GM18511 (cell line): ENCODE measurements around the gene CBR1.
A peak's percentile ranks its signal among the peaks of the same experiment; 100 is the strongest.
"Not testable (repeated sequence)": the region's sequence is repeated elsewhere in the genome, so short reads cannot be mapped to it uniquely, and the experiment has no call there.

ENCODE experiments used
- ATAC-seq: cut with Tn5 transposase; IDR thresholded peaks from one replicate; pipeline ENCODE4 v1.9.1; 2021; ENCODE audit warnings: mild to moderate bottlenecking, moderate library complexity; ENCODE audit not compliant: unreplicated experiment

The CBR1 gene

DNA sequence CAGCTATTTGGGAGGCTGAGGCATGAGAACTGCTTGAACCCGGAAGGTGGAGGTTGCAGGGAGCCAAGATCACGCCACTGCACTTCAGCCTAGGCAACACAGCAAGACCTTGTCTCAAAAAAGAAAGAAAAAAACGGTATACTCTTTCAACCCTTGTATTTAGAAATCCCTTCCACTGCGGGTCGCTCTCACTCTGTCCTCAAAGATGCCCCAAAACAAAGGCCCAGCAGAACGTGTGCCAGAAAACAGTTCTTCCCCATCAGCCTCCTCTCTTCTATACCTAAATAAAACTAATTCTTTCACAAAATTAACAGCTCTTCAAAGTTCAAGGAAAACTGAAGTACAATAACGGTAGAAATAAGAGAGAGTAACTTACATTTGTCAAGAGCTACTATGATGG, 22.7 kb upstream of the CBR1 start:
- no peak for ATAC-seq

DNA sequence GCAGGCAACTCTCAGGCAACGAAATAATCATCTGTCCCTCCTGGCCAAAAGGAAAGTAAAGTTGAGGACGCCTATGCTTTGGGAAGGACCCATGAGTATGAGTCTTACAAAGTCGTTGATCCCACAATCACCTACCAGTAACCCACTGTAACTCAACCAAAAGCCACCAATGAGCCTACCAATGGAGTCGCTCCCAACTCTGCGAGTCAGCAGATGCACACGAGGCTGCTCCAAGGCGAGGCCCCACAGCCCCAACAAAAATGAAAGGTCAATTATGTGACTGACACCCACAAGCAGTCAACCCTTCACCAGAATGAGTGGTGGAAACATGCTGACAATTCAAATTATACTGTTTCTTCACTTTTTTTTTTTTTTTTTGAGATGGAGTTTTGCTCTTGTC, 21.5 kb upstream of the CBR1 start:
- no peak for ATAC-seq

DNA sequence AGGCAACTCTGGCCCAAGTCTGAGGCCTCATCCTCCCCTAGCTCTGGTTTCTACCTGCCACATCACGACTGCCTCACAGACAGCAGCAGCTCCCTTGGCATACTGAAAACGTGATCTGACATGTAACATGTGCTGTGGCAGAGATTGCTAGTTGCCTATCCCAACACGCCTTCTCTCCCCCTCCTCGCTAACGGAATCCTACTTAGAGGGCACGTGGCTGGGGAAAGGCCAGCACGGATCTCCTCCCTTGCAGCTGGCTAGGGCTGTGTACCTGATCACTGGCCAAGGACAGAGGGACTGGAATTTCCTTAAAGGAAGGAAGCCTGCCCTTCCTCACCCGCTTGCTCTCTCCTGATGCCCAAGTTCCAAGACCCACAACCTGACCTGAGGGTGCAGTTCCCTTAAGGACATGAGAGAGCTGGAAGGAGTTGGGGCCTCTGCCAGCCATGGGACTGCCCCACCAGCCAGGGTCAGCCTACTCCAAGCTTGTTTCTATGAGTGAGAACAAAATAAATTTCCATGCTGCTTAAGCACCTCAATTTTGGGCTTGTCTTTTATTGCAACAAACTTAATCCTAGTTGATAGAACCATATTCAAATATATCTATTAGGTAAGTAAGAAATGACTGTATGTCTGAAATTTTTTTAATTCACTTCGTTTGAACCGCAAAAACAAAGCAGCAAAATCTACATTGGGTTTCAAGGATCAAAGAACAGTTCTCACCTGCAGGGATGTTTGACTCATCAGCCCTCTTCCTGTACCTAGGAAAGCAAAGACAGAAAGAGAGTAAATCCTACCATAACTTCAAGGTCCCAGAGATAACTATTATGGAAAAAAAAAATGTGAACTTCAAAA, 16.7 kb upstream of the CBR1 start:
- no peak for ATAC-seq

DNA sequence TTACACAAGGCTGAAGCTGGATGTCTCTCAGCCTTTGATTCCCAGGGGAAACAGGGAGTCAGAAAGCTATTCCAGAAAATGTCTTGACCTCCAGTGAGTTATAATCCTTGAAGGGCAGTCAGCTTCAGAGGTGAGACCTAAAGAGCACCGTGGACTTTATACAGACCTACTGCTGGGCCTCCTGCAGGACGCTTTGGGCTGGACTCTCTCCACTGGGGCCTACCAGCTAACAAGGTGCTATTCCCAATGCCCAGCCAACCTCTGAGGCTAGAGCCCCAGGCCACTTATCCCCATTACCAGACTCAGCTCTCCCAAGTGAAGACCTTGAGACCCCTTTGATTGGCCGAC, 16.1 kb upstream of the CBR1 start:
- ATAC-seq = no peak

GRCh38 chr21:36055551-36055950, 14.3 kb upstream of the CBR1 start:
- no peak for ATAC-seq

DNA sequence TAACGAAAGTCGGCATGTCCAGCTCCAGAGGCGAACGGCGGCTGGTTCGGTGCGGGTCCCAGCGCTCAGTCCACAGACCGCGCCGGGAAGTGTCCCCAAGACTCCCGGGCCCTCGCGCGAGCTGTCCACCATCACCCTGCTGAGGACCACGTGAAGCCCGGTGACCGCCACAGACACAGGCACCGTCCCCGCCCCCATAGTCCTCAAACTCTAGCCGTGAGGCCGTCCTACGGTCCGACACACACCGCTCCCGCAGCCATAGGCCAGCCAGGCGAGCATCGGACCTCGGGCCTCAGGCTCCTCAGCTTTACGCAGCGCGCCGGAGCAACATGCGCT, 10.0 kb upstream of the CBR1 start:
- peak; percentile 50 for ATAC-seq

- peak; percentile 93 for ATAC-seq
Measured at GRCh38 chr21:36060159-36060921, 9.5 kb upstream of the CBR1 start, which contains the start of gene SETD4. Gene SETD4 (minus strand): TSS chr21:36060526. CDS start chr21:36058888, 1,638 bp downstream.

DNA sequence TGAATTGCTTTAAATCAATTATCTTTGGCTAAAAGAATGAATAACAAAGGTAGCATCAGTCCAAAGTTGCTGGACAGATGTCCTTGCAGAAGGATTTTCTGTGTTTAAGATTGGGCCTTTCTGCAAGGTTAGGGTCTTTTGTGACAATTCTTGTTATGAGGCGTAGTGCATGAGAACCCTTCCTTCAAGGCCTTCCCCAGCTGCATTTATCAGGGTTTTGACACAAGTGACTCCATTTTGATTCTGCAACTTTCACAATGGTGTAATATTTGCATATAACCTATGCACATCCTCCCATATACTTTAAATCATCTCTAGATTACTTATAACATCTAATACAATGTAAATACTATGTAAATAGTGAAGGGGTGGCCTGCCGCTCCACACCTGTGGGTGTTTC, 8.4 kb upstream of the CBR1 start:
- ATAC-seq = no peak

GRCh38 chr21:36063375-36064084, 6.3 kb upstream of the CBR1 start:
- ATAC-seq = no peak

GRCh38 chr21:36064085-36064460, 5.8 kb upstream of the CBR1 start:
- no peak for ATAC-seq

DNA sequence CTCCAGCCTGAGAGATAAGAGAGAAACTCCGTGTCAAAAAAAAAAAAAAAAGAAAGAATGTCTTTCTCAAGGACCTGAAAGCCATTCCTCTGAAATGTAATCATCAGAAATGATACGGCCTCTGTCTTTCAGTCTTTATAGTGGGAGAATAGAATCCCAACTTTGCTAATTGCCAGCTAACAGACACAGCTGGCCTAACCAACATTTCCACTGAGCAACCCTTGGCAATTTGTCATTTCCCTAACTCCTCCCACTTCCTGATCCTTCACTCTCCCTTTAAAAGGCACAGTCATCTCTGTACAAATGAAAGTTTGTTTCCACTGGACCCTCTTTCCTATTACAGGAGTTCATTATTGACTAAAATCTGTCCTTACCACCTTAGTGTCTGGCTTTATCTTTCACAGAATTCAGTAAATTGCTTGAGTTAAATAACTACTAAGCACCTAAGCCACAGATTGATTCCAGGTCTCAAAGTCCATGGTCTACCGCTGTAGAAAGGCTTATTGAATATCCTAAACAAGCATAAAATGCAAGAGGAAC, 4.3 kb upstream of the CBR1 start:
- no peak for ATAC-seq

- no peak for ATAC-seq
Measured at GRCh38 chr21:36068748-36069398, 951 bp upstream of the CBR1 start.

- no peak for ATAC-seq
Measured at GRCh38 chr21:36070999-36071398, 1.2 kb downstream of the CBR1 start.

DNA sequence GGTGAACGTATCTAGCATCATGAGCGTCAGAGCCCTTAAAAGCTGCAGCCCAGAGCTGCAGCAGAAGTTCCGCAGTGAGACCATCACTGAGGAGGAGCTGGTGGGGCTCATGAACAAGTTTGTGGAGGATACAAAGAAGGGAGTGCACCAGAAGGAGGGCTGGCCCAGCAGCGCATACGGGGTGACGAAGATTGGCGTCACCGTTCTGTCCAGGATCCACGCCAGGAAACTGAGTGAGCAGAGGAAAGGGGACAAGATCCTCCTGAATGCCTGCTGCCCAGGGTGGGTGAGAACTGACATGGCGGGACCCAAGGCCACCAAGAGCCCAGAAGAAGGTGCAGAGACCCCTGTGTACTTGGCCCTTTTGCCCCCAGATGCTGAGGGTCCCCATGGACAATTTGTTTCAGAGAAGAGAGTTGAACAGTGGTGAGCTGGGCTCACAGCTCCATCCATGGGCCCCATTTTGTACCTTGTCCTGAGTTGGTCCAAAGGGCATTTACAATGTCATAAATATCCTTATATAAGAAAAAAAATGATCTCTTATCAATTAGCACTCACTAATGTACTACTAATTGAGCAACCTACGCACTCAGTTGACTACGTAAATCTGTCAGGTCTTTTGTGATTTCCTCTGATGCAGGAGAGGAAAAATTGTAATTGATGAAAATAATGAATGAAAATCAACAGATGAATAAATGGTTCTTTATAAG, 2.8 kb downstream of the CBR1 start:
- ATAC-seq = no peak

DNA sequence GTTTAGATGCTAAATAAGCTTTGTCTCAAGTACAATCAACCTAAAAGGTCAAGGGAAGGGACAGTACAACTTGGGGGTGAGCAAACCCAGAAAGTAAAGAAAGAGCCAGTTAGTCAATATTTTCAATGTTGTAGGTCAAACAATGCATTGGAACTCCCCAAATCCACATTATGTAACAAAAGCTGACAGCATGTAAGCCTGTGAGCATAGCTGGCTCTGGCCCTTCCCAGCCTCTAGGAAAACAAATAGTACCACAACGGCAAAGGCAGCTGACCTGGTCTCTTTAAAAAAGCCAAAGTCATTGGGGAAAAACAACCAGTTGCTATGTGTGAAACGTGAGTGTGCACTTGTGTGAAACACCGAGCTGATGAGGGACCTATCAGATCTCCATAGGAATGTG, 3.4 kb downstream of the CBR1 start:
- ATAC-seq = no peak

DNA sequence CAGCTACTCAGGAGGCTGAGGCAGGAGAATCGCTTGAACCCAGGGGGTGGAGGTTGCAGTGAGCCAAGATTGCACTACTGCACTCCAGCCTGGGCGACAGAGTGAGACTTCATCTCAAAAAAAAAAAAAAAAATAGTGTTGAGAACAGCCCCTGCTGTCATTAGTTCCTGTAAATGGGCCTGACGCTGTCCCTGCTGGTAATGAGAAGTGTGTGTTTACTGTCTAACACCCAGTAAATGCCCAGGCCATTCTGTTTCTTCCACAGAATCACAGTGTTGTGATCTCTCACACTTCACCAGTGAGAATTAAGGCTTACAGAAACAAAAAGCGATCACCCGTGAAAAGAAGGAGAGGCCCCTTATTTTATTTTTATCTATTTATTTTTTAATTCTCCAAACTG, 4.1 kb downstream of the CBR1 start:
- not testable (repeated sequence) for ATAC-seq

- ATAC-seq = no peak
Measured at GRCh38 chr21:36075171-36075570, 5.3 kb downstream of the CBR1 start.

DNA sequence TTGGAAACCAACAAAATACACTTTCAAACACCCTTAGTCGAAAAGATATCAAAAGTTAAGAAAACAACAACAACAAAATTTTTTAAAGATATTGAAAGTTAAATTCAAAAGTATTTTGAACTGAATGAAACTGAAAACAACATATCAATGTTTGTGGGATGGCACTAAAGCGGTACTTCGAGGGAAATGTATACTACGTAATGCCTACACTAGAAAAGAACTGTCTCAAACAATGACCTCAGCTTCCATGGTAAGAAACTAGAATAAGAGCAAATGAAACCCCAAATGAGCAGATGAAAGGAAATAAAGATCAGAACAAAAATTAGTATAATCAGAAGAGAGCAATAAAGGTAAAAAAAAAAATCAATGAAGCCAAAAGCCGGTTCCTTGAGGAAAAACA, 6.1 kb downstream of the CBR1 start:
- no peak for ATAC-seq

DNA sequence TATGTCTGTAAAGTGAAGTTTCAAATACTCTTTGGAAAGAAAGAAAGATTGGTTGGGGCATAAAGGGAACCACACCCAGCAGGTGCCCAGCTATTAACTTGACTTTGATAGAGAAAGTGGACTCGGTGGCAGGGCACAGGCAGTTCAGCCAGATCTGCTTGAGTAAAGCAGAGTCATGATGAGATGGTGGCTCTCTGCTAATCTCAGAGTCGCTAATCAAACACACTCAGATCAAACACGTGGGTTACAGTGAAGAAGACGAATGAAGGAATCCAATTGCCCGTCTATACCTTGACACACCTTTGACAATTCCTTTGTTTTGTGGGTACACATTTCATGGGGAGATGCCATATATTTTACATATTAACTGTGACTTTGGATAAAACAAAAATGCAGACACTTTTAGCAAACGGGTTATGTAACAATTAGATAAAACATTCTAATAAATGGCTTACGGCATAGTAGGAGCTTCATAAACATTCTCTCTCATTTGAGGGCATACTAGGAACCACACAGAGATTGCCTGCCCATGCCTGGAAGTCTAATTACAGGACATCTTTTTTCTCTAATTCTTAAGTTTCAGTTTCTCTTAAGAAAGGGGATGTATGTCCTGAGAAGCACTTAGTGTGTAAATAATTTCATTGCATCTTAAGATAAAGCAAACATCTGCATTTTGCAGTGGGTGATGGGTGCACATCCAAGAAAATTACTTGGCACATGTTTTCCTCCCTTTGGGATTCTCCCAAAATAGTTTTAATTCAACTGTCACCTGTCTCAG, 7.2 kb downstream of the CBR1 start:
- ATAC-seq = peak; percentile 51

- peak; percentile 8 for ATAC-seq
Measured at GRCh38 chr21:36077758-36078157, 7.9 kb downstream of the CBR1 start.
